ENCODE data around the gene AHSG.
"Not testable (repeated sequence)": the region's sequence is repeated elsewhere in the genome, so short reads cannot be mapped to it uniquely, and the experiment has no call there.

Gene AHSG, protein sequence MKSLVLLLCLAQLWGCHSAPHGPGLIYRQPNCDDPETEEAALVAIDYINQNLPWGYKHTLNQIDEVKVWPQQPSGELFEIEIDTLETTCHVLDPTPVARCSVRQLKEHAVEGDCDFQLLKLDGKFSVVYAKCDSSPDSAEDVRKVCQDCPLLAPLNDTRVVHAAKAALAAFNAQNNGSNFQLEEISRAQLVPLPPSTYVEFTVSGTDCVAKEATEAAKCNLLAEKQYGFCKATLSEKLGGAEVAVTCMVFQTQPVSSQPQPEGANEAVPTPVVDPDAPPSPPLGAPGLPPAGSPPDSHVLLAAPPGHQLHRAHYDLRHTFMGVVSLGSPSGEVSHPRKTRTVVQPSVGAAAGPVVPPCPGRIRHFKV

DNA sequence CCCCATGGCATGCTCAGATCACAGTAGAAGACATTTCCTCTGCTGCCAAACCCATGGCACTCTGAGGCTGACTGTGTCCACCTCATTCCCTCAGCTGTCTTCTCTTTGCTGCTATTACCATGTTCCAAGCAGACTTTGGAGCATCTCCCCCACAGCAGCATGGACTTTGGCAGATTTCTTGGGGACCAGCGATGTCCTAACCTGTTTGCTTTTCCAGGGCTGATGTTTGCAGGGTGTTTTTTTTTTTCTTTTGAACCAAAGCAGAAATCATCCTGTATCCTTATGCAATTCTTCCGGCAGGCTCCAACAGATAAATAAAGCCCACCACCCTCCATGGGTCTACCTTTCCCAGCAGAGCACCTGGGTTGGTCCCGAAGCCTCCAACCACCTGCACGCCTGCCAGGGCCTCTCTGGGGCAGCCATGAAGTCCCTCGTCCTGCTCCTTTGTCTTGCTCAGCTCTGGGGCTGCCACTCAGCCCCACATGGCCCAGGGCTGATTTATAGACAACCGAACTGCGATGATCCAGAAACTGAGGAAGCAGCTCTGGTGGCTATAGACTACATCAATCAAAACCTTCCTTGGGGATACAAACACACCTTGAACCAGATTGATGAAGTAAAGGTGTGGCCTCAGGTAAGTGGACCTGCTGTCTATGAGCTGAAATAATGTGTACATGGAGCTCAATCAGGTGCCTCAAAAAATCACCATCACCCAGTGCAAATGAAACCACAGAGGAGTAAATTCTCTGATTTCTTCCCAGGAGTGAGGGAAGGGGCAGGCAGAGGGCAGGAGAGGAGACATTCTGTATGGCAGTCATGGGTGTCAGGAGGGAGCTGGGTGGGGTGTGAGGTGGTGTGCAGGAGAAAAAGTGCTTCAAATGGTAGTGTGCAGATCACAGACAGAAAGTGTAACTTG lies at the start of gene AHSG:
Gene AHSG (plus strand): TSS at position 340 of the 916 bp plus-strand sequence. CDS start 82 bp downstream, at position 422.
- DNase-seq = no peak

DNA sequence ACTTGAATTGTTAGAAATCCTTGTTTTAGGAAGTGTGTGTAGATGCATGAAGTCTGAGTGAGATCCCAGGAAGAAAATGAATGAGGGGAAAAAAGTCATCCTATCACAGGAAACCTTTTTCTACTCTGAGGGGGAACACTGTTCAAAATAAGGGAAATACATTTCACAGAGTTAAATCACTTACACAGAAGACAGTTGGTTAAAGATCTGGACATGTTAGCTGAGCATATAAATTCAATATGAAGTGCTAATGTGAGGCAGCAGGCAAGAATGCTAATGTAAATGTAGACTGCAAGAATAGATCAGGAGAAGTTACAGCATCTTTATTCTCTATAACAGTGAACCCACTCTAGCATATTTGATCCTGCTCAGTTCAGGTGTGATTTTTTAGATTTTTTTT lies 48.3 kb upstream of the AHSG start:
- DNase-seq = no peak

DNA sequence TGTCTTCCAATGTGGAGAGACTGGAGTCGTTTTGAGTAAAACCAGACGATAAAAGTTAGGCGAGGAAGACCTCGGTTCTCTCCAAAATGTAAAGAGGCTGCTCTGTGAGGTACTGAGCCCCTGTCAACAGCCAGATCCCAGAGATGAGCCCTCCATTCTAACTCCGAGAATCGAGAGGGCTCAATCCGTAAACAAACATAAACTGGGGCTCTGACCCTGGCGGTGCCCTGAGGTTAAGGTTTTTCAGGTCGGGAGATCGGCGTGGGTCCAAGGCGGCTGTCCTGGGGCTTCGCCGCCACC lies 46.1 kb upstream of the AHSG start:
- DNase-seq = no peak

DNA sequence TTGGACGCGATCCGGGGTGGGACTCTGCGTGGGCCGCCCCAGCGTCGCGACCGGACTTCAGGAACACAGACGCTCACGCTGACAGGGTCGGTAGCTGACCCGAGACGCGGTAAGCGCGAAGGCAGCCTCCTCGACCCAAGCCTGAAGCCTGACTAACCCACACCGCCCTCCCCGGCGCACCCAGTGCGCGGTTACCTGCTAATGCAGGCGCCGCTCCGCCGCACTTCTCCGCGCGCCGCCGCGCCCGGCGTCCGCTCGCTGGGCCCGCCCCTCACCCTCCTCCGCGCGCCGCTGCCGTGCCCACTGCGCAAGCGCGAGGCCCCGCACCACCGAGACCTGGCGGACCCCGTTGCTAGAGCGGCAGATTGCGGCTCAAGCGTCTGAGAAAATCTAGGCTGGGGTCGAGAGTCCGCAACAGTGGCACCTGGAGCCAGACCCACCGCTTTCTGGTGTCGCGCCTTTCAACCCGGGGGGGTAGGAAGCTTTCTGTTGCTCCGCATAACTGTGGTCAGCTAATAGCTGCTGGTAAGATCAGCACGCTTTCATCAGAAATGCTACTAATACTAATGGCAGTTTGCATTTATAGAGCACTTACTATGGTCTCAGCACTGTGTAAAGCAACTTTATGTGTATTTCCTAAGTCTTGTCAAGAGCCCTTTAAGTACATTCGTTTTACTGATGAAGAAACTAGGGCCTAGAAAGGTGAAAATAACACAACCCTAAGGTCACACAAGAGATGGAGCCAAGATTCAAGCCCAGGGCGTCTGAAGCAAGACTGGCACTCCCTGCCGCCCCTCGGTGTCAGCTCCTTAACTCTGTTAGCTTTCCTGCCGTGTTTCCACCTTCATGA lies 45.6 kb upstream of the AHSG start, which contains the start of gene TBCCD1:
Gene TBCCD1 (minus strand): TSS at position 268 of the 850 bp plus-strand sequence. CDS start 3,010 bp downstream, outside the sequence.
- peak; percentile 96 for DNase-seq

DNA sequence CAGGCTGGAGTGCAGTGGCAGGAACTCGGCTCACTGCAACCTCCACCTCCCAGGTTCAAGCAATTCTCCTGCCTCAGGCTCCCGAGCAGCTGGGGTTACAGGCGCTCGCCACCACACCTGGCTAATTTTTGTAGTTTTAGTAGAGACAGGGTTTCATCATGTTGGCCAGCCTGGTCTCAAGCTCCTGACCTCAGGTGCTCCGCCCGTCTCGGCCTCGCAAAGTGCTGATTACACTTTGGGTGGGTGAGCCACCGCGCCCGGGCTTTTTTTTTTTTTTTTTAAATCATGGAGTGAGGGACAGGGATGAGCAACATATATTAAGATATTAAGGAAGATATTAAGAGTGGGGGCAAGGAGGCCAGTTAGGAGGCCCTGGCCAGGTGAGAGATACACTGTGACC lies 43.5 kb upstream of the AHSG start:
- not testable (repeated sequence) for DNase-seq

DNA sequence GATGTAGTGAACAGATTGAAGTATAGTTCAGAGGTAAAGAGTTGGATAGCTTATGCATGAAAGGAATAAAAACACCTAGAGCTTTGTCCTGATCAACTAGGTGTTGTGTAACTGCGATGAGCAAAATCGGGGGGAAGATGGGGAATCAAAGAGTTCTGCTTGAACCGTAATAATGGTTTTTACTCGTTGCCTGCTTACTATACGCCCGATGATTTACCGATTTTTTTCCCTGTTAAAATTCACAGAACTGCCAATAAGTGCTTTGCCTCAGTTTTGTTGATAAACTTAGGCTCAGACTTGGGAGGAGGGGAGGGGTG lies 43.1 kb upstream of the AHSG start:
- no peak for DNase-seq

DNA sequence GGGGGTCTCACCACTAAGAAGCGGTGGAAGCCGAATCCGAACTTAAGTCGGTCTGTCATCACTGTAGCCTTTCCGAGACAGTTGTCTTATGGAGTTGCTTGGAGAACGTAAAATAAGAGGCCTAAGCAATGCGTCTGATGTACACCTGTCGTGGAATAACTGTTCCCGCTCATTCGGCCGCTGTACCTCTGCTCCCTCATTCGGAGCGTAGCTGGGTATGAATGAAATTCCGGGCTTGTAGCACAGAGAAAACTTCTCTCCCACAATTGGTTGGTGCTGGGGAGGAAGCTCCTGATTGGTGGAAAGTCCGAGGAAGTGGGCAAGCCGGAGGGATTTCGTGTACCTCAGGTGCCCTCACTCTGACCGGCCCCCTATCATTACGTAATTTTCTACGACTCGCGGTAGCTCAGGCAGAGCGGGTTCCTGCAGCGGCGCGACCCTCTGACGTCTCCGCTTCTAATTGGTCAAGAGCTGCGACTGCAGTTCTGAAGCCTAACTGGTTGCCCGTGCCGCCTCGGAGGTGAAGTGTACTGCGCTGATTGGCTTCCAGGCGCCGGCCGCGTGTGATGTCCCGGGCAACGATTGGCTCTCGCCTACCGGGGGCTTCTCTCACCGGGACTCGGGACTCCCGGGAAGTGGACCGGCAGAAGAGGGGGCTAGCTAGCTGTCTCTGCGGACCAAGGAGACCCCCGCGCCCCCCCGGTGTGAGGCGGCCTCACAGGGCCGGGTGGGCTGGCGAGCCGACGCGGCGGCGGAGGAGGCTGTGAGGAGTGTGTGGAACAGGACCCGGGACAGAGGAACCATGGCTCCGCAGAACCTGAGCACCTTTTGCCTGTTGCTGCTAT lies 42.5 kb upstream of the AHSG start, which contains the start of gene DNAJB11:
Gene DNAJB11 (plus strand): TSS at position 625 of the 845 bp plus-strand sequence. CDS start 178 bp downstream, at position 803.
- DNase-seq = peak; percentile 100

DNA sequence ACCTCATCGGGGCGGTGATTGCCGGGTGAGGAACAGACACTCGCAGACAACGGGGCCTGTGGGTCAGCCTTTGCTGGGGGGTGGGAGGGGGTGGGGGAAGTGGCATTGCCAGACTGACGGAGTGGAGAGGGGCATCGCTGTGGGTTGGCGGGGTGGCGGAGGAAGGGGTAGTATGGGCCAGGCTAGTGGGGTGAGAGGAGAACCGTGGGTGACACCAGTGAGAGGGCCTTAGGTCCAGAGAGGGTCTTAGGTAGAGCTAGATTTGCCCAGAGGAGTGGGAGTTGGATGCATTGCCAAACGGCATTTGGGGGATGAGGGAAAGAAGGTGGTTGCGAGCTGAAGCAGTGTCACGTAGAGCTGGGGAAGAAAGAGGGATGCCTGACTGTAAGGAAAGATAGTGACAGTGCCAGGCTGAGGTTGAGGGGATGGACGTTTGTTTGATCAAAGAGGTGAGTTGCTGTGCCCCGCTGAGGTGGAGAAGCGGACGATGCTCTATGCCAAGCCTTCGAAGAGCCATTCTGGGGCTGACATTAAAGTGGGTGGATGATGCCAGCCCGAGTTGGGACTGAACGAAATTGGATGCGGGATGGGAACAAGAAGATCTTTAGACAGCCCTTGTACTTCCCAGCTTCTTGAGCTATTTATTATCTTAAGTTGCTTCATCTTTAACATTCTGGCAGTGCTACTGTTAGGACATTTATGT lies 41.8 kb upstream of the AHSG start:
- DNase-seq = no peak

DNA sequence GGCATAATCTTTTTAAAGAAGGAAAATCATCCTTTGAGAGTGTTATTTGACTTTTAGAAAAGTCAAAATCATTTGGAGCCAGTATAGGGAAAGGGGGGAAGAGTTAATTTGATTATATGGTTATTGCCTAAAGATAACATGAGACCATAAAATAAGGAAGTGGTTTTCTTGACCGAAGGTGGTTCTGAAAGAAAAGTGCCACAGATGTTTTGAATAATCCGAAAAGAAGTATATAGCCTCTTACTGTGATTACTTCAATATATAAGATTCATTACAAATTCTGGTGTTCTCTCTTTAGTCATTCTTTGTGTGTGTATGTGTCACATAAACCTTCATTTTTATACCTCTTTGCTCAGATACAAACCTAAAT lies 41.2 kb upstream of the AHSG start:
- no peak for DNase-seq

DNA sequence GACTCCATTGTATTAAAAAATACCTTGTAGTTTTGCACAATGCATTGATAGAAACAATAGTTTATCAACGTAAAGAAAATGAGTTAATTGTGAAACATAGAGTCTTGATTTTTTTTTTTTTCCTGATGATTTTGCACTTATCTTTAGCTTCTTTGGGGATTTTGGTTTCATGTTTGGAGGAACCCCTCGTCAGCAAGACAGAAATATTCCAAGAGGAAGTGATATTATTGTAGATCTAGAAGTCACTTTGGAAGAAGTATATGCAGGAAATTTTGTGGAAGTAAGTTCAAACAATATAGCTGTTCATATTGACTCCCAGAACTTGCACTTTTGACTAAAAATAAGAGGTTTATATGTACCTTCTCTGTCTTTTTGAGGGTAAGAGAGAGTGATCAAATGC lies 35.3 kb upstream of the AHSG start:
- no peak for DNase-seq

DNA sequence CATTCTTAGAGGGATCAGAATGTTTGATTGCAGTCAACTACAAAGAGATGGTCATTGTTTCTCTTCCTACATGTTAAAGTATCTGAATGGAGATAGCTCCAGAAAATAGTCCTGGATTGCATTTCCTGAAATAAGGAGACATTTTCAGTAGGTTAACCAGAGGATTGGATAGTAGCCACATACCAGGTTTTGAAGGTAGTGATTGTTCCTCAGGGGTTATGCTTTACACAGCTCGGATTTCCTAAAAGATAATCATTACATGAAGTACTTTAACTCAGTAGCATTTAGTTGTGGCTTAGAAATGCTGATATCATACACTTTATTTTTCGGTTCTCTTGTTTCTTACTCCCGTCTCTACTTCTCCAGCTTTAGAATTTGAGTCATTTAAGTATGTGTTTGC lies 32.1 kb upstream of the AHSG start:
- no peak for DNase-seq

DNA sequence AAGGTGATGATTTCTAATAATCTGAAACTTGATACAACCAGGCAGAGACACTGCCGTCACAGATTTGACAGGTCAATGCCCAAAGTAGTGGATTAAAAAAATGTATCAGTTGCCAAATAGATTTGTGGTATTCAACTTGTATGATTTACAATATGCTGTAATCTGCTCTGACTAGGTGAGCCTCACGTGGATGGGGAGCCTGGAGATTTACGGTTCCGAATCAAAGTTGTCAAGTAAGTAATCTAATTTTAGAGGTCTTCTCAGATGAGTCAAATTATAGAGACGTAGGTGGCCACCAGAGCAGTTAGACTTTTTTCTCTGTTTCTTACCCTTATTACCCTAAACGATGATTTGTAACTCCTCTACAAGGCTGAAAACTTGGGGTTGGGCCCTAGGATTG lies 30.3 kb upstream of the AHSG start:
- DNase-seq = no peak

DNA sequence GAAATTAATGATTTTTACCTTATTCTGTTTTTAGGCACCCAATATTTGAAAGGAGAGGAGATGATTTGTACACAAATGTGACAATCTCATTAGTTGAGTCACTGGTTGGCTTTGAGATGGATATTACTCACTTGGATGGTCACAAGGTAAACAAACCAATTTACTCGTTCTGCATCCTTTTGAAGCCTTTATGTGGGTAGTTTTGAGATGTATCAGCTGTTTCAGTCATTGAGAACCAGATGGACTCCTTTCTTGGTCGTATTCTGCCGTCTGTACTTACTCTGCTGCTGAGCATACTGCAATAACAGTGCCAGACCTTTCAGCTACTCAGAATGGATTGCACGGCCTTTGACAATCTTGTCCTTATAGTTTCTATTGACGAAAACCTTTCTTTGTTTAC lies 29.0 kb upstream of the AHSG start:
- DNase-seq = no peak

DNA sequence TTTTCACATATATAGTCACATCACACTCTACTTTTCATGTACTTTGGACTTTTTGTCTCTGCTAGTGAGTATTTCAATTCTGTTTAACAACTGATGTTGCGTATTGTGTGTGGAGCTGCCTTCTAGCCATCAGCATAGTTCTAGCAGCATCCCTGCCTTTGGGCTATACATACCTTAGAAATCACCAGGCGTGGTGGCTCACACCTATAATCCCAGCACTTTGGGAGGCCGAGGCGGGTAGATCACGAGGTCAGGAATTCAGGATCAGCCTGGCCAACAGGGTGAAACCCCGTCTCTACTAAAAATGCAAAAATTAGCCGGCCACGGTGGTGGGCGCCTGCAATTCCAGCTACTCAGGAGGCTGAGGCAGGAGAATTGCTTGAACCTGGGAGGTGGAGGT lies 26.6 kb upstream of the AHSG start:
- not testable (repeated sequence) for DNase-seq

DNA sequence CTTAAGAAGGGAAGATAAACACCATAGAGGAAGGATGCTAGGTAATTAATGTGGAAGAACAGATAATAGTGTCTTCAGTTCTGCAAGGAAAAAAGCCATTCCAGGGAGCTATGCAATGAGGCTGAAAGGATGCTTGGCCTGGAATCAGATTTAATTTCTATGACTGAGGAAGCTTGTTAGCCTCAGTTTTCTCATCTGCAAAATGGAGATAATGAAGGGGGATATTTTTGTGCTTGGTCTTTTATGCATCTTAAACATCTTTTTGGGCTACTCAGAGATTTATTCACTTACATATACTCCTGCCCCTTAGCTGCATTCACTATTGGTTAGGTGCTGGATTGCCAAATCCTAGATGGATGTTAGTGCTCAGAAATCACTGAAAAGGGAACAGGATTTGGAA lies 25.7 kb upstream of the AHSG start:
- no peak for DNase-seq

DNA sequence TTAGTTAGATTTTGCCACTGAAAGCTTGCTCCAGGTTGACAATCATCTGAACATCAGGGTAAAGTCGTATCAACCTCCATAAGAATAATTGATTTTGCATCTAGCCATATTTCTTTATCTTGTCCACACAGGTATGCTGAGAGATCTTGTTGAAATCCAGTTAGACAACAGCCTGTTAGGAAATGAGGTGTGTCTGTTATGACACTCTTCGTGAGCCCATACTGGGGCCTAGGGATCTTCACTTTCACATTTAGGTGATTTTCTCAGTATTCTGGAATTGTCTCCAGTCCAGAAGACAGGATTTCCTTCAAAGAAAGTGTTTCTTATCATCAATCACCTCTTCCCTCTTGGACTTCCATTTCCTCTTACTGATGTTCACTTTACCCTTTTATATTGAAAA lies 24.2 kb upstream of the AHSG start:
- no peak for DNase-seq

DNA sequence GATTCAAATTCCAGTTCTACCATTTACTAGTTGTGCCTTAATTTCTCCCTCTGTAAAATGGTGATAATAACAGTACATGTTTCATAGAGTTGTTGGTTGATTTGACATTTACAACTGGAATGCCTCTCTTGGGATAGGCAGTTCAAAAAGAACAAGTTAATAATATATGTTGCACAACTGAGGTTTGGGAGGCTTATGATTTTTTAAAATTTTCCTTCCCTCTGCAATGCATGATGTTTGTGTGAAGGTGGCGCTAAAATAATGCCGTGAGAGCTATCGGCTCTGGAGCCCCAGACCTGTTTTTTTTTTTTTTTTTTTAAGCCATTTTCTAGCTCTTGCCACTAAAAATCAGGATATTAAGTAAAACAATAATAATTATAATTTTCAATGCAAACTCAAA lies 23.7 kb upstream of the AHSG start:
- DNase-seq = no peak

DNA sequence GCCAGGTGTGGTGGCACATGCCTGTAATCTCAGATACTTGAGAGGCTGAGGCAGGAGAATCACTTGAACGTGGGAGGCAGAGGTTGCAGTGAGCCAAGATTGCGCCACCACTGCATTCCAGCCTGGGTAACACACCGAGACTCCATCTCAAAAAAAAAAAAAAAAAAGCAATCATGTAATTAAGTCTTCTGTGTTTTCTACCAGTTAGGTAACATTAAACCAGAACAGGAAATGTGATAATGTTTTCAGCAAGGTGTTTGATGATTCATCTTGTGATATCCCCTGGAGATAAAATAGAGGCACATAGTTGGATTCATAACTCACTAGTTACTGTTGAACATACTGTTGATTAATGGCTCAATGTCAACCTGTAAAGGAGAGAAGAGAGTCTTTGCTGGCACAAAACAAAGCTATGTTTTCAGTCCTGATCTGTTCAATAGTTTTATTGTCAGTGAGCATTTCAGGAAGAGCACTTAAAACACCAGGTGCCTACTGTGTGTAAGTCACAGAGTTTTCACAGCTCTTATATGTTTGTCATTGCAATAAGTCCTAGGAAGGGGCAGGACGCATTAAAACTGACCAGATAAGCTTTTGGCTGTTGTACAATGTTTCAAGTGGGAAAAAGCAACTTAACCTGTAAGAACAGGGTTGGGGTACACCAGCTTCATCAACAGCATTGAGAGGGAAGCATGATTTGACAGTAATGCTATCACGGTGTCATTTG lies 22.8 kb upstream of the AHSG start:
- DNase-seq = no peak

DNA sequence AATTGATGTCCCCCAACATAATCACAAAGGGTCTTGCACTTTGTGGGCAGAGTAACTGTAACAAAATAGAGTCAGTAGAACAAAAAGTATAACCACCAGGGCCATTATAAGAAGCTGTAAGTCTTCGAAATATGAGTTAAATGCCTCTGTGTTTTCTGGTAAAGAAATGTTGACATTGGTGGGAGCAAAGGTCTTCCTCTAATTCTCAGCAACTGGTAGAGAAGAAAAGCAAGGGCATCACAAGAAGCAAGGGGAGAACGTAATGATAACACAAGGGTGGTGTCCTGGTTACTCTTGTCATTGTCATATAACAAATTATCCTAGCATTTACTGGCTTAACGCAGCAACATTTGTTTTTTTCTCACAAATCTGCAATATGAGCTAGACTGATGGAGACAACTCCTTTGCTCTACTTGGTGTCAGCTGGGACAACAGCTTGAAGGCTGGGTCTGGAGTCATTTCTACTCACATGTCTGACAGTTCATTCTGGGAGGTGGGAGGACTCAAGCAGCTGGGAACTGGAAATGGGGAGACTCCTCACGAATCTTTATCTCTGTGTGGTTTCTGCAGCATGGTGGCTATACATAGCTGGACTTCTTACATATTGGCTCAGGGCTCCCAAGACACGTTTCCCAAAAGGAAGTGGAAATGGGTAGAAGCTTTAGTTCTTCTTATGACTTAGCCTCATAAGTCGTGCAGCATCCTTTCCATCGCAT lies 22.1 kb upstream of the AHSG start:
- no peak for DNase-seq

DNA sequence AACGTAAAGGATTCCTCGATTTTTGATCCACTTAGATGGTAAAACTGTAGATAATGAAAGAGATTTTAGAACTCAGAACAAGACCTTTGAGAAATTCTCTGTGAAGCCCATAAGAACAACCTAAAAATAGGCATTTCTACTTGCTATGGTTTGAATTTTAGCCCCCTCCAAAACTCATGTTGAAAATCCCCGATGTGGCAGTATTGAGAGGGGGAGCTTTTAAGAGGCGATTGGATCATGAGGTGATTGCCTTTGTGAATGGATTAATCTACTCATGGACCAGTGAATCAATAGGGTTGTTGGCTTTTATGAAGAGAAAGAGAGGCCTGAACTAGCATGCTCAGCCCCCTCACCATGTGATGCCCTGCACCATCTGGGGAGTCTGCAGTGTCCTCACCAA lies 20.2 kb upstream of the AHSG start:
- no peak for DNase-seq
